GM21390 (cell line): ENCODE results near the gene ALDH4A1.
"Not testable (repeated sequence)": the region's sequence is repeated elsewhere in the genome, so short reads cannot be mapped to it uniquely, and the experiment has no call there.

ENCODE experiments used
- ATAC-seq: cut with Tn5 transposase; IDR thresholded peaks from one replicate; pipeline ENCODE4 v1.9.1; 2021; ENCODE audit not compliant: unreplicated experiment

ALDH4A1 gene

GRCh38 chr1:18858070-18858688 lies 44.2 kb downstream of the ALDH4A1 start:
- no peak for ATAC-seq

GRCh38 chr1:18856435-18856834 lies 45.9 kb downstream of the ALDH4A1 start:
- ATAC-seq: no peak

GRCh38 chr1:18855573-18855972 lies 46.8 kb downstream of the ALDH4A1 start:
- ATAC-seq: no peak

- no peak for ATAC-seq
Measured at GRCh38 chr1:18854331-18855025, 47.9 kb downstream of the ALDH4A1 start.

GRCh38 chr1:18852501-18852900 lies 49.9 kb downstream of the ALDH4A1 start:
- ATAC-seq: no peak

GRCh38 chr1:18849261-18849711 lies 53.1 kb downstream of the ALDH4A1 start:
- no peak for ATAC-seq

- ATAC-seq: not testable (repeated sequence)
Measured at GRCh38 chr1:18847723-18848122, 54.6 kb downstream of the ALDH4A1 start.

- ATAC-seq: no peak
Measured at GRCh38 chr1:18840145-18840544, 62.2 kb downstream of the ALDH4A1 start.

- no peak for ATAC-seq
Measured at GRCh38 chr1:18836654-18837053, 65.7 kb downstream of the ALDH4A1 start.

- not testable (repeated sequence) for ATAC-seq
Measured at GRCh38 chr1:18832319-18832718, 70.0 kb downstream of the ALDH4A1 start.

- ATAC-seq: no peak
Measured at GRCh38 chr1:18831656-18832055, 70.7 kb downstream of the ALDH4A1 start.

- ATAC-seq: no peak
Measured at GRCh38 chr1:18830596-18830995, 71.8 kb downstream of the ALDH4A1 start.

- ATAC-seq: no peak
Measured at GRCh38 chr1:18829671-18830070, 72.7 kb downstream of the ALDH4A1 start.

GRCh38 chr1:18828224-18828623 lies 74.1 kb downstream of the ALDH4A1 start:
- ATAC-seq: no peak

- ATAC-seq: no peak
Measured at GRCh38 chr1:18823438-18823837, 78.9 kb downstream of the ALDH4A1 start.
